T1000 (cell line): ENCODE results near the gene LRP2BP.

ENCODE experiments used
- DNase-seq: peaks from one replicate; lab custom pipeline; 2025; ENCODE audit warnings: mixed read lengths; lab: John Stamatoyannopoulos, UW

The LRP2BP gene

GRCh38 chr4:185395238-185395955 lies at the start of gene LRP2BP:
Gene LRP2BP (minus strand): TSS chr4:185395924. CDS start chr4:185378186, 17,738 bp downstream.
- no peak for DNase-seq

- no peak for DNase-seq
Measured at GRCh38 chr4:185445209-185445608, 49.5 kb upstream of the LRP2BP start.

DNA sequence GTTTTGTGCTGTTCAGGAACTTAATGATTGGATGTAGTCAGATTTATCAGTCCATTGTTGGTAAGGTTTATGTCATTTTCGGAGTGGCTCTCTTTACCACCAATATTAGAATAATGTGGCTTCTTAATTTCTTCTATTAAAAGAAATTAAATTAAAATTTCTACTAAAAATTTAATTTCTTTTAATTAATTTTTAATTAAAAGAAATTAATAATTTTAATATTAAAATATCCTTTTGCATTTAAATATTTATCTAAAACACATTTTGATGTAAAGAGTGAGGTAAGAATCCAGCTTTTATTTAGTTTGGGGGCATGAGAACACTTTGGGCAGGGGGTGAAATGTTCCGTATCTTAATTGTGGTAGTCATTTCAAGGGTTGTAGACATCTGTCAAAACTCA lies 45.8 kb upstream of the LRP2BP start:
- DNase-seq, result no peak

DNA sequence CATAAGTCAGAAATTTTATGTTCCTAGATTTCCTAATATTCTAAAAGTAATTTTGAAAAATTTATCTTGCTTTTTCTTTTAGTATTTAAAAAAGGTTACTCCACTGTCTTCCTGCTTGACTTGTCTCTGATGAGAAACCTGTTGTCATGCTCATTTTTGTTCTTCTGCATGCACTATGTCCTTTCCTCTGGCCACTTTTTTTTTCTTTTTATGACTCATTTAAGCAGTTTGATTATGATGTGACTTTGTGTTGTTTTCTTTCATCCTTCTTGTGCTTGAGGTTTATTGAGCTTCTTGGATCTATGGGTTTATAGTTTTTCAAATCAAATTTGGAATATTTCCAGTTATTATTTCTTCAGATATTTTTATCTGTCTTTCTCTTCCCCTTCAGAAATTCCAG lies 42.1 kb upstream of the LRP2BP start:
- DNase-seq, result no peak

- no peak for DNase-seq
Measured at GRCh38 chr4:185435466-185435865, 39.7 kb upstream of the LRP2BP start.

GRCh38 chr4:185429660-185430059 lies 33.9 kb upstream of the LRP2BP start:
- no peak for DNase-seq

GRCh38 chr4:185426960-185427688 lies 31.4 kb upstream of the LRP2BP start:
- no peak for DNase-seq

DNA sequence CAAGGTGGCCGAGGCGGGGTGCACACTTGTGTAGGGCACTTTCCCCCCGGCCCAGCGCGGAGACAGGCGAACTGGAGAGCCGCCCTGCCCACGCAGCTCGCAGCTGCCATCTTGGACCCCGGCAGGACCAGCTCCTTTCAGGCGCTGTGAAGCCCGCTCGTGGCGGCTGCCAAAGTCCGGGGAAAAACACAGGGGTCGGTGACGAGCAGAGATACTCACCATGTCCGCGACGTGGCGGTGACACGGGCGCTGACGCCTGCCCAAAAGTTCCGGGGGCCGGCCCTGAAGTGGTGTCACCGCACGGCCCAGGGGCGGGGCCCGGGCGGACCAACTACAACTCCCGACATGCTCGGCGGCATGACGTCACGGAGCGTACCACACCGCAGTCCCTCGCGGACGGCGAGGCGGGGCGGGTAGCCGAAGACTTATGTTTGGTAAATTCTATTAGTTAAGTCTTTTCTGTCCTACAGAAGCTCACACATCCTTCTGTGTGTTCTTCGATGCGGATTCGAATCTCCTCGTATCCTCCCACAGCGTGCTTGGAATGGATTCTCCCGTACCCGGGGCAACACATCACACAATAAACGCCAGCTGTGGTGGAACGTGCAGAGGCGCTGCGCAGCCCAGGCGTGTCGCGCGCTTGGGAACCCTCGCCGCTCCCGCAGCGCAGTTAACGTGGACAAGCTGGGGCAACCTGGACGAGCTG lies 30.1 kb upstream of the LRP2BP start, which contains the start of gene UFSP2:
TSS of gene UFSP2 (minus strand) at position 318 of the 706 bp plus-strand sequence. CDS start at position 222, 96 bp downstream.
- DNase-seq, result peak; percentile 52

GRCh38 chr4:185424905-185425646 lies 29.4 kb upstream of the LRP2BP start:
- DNase-seq, result no peak

DNA sequence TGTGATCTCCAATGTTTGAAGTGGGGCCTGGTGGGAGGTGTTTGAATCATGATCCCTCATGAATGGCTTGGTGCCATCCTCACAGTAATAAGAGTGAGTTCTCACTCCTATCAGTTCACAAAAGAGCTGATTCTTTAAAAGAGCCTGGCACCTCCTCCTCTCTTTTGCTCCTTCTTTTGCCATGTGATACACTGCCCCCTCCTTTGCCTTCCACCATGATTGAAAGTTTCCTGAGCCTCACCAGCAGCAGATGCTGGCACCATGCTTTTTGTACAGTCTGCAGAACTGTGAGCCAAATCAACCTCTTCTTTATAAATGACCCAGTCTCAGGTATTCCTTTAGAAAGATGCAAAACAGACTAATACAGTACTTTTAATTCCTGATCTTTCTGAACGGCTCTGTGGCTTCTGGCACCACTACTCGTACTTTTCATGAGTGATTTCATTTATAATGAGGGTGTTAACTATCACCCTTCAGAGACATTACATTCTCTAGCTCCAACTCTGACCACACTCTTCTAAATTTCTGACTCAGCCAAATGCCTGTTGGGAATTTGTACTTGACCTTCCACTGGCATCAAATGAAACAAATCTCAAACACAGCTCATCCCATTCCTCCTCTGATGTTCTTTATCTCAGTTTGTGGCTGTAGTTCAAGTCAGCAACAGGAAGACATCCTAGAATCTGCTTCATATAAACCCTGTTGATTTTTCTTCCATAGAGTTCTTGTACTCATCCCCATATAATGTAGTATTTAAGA lies 25.8 kb upstream of the LRP2BP start:
- DNase-seq, result no peak

GRCh38 chr4:185416955-185417354 lies 21.2 kb upstream of the LRP2BP start:
- no peak for DNase-seq

GRCh38 chr4:185412412-185412811 lies 16.7 kb upstream of the LRP2BP start:
- DNase-seq, result no peak

DNA sequence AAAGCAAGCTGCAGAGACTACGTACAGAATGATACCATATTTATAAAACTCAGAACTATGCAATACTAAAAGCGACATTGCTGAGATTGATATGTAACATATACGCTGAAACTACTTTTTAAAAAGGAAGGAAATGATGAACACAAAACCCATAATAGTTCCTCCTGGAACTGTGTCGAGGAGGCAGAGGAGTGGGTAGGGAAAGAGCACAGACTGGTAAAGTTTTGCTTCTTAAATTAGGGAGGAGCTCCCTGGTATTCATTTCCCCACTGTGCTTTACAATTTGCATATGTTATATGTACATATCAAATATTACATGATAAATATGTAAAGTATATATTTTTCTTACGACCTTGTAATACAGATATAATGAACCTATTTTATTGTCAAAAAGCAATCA lies 16.1 kb upstream of the LRP2BP start:
- no peak for DNase-seq

DNA sequence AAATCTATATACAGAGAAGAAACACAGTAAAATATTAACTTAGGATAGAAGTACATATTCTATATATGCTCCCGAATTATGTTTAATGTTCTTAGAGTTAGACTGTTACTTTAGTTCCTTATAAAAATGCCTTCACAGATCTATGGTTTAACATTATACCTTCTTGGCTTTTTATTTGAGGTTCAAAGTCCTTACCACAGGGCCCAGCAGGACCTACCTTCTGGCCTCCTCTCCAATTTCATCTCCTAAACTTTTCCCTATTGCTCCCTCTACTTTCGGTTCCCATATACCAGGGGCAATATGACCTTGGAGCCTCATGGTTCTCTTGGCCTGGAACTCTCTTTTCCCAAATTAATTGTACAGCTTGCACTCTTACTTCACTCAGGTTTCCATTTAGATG lies 12.7 kb upstream of the LRP2BP start:
- no peak for DNase-seq

GRCh38 chr4:185405296-185405999 lies 9.7 kb upstream of the LRP2BP start:
- no peak for DNase-seq

- no peak for DNase-seq
Measured at GRCh38 chr4:185404031-185404430, 8.3 kb upstream of the LRP2BP start.

GRCh38 chr4:185399466-185399865 lies 3.7 kb upstream of the LRP2BP start:
- DNase-seq, result no peak

DNA sequence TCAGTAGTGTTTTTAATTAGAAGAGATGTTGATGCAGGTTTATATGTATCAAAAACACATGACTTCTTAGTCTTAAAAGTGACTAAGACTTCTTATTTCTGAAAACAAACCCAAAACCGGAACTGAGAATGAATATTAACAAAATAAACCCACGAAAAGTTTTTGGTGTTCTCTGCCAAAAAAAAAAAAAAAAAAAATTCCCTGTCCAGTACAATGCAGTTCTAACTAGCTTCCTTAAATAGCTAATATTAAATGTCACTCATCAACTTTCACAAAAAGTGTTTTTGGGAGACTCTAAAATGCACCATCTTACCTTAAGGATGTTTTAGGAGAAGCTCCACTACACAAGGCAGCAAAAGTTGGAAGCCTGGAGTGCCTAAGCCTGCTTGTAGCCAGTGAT lies 2.9 kb upstream of the LRP2BP start:
- DNase-seq, result no peak

- DNase-seq, result no peak
Measured at GRCh38 chr4:185396724-185397385, 1.1 kb upstream of the LRP2BP start, which contains the start of gene ANKRD37. Gene ANKRD37 (plus strand): TSS chr4:185396841. CDS start chr4:185396924, 83 bp downstream.
